Fibroblast of the aortic adventitia (primary cell): ENCODE results near the gene PRKAG3. TPM values are rescaled to one million over a fixed set of nuclear protein-coding genes. Genes with fewer than 3 reads are reported as not detected.
A peak's percentile ranks its signal among the peaks of the same experiment; 100 is the strongest.

ENCODE experiments used
- DNase-seq: peaks from one replicate; pipeline ENCODE4 v3.0.0-alpha.2; 2010; ENCODE audit warnings: low read depth
- H3K4me3 ChIP-seq: 2 replicates; pipeline ENCODE4 v1.5.1; 2011; ENCODE audit warnings: low read depth, mild to moderate bottlenecking, control low read depth, low read length, moderate library complexity
- CTCF ChIP-seq: IDR thresholded peaks from 2 replicates; pipeline ENCODE4 v1.5.1; 2011; ENCODE audit warnings: mild to moderate bottlenecking, low read length, control low read depth, inconsistent platforms; ENCODE audit not compliant: insufficient read depth
- total RNA-seq: library from RNA; depleted of rRNA; stranded (reverse); fragments of >200 nt; gene quantifications from 2 replicates; pipeline ENCODE4 v1.2.3, GENCODE V29; 2012; ENCODE audit warnings: low replicate concordance

The PRKAG3 gene
- total RNA-seq, 1 donor, result 0.18 TPM

GRCh38 chr2:218830526-218831306 lies 887 bp downstream of the PRKAG3 start:
- DNase-seq, result no peak
- H3K4me3 ChIP-seq, result no peak overlapping the region
- no peak for TF ChIP-seq CTCF

GRCh38 chr2:218829868-218830451 lies 1.6 kb downstream of the PRKAG3 start:
- no peak overlapping the region for H3K4me3 ChIP-seq
- TF ChIP-seq CTCF, result no peak
- DNase-seq, result peak; percentile 65

GRCh38 chr2:218828477-218828778 lies 3.2 kb downstream of the PRKAG3 start:
- no peak for TF ChIP-seq CTCF
- H3K4me3 ChIP-seq, result no peak overlapping the region
- no peak for DNase-seq

- no peak overlapping the region for H3K4me3 ChIP-seq
- DNase-seq, result no peak
- TF ChIP-seq CTCF, result no peak
Observed at GRCh38 chr2:218827701-218828476, 3.7 kb downstream of the PRKAG3 start.

GRCh38 chr2:218826791-218827190 lies 4.8 kb downstream of the PRKAG3 start:
- no peak for TF ChIP-seq CTCF
- DNase-seq, result no peak
- H3K4me3 ChIP-seq, result no peak overlapping the region

- no peak overlapping the region for H3K4me3 ChIP-seq
- DNase-seq, result no peak
- no peak for TF ChIP-seq CTCF
Observed at GRCh38 chr2:218824004-218824403, 7.6 kb downstream of the PRKAG3 start.
